ENCODE measurements around the gene EZH1.
A peak's percentile ranks its signal among the peaks of the same experiment; 100 is the strongest.

The EZH1 gene

DNA sequence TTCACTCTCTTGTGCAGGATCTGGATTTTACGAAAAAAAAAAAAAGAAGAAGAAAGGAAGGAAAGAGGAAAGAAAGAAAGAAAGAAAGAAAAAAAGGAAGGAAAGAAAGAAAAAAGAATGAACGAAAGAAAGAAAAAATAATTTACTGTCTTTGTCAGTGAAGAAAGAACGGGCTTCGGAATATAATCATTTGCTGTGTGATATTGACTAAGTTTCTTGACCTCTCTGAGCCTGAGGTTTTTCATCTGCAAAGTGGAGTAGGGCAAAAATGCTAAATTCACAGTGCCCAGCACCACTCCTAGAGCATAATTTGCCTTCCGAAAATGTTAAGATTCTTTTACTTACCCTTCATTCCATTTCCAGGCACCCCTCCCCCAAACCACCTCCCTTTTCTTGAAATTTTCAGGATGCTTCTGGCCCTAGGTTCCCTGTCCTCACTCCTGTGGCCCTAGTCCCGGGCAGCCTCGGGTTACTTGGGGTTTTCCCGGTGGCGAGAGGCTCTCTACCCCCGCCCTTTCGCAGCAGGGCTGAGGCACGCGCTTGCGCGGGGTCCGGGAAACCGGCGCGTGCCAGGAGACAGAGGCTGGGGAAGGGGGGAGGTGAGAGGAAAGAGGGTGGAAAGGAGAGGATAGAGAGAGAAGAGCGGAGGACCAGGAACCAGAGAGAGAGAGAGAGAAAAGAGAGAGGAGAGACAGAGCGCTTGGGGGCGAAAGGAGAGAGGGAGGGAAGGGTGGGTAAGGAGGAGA, 62.7 kb downstream of the EZH1 start, which contains the start of gene CNTNAP1:
TSS of gene CNTNAP1 (plus strand) at position 556 of the 746 bp plus-strand sequence. CDS start 299 bp downstream, outside the sequence.
- no peak for DNase-seq (ENCODE audit: low read depth)
- TF ChIP-seq, protein P1, sequence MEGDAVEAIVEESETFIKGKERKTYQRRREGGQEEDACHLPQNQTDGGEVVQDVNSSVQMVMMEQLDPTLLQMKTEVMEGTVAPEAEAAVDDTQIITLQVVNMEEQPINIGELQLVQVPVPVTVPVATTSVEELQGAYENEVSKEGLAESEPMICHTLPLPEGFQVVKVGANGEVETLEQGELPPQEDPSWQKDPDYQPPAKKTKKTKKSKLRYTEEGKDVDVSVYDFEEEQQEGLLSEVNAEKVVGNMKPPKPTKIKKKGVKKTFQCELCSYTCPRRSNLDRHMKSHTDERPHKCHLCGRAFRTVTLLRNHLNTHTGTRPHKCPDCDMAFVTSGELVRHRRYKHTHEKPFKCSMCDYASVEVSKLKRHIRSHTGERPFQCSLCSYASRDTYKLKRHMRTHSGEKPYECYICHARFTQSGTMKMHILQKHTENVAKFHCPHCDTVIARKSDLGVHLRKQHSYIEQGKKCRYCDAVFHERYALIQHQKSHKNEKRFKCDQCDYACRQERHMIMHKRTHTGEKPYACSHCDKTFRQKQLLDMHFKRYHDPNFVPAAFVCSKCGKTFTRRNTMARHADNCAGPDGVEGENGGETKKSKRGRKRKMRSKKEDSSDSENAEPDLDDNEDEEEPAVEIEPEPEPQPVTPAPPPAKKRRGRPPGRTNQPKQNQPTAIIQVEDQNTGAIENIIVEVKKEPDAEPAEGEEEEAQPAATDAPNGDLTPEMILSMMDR (IDR thresholded peaks at IDR 0.05; ENCODE audit: low read depth, low read length, missing control alignments) = no peak
- peak within 1 kb of the TSS; percentile 73 for H3K4me3 ChIP-seq (ENCODE audit: low read depth, low read length)

DNA sequence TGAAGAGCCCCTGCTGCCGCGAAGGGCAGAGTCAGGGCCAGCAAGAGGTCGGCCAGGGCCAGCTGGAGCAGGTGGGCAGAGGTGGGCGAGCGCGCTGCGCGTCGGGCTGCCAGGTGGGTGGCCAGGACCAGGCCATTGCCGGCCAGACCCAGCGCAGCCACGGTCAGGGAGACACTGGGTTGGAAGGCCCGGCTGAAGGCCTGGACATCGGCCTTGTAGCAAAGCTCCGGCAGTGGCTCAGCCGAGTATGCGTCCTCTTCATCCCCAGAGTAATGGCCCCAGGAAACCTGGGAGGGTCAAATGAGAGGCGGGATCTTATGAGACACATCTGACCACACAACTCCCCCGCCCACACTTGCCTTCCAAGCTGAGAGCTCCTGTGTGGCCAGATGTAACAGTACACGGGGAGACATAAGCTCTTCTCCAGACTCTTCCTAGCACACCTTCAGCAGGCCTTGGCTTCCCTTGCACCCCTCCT, 64.5 kb downstream of the EZH1 start:
- TF ChIP-seq, protein P1 (IDR thresholded peaks at IDR 0.05; ENCODE audit: low read depth, low read length, missing control alignments) = no peak
- DNase-seq (ENCODE audit: low read depth) = no peak
- H3K4me3 ChIP-seq (ENCODE audit: low read depth, low read length) = peak overlapping the region; percentile 79

DNA sequence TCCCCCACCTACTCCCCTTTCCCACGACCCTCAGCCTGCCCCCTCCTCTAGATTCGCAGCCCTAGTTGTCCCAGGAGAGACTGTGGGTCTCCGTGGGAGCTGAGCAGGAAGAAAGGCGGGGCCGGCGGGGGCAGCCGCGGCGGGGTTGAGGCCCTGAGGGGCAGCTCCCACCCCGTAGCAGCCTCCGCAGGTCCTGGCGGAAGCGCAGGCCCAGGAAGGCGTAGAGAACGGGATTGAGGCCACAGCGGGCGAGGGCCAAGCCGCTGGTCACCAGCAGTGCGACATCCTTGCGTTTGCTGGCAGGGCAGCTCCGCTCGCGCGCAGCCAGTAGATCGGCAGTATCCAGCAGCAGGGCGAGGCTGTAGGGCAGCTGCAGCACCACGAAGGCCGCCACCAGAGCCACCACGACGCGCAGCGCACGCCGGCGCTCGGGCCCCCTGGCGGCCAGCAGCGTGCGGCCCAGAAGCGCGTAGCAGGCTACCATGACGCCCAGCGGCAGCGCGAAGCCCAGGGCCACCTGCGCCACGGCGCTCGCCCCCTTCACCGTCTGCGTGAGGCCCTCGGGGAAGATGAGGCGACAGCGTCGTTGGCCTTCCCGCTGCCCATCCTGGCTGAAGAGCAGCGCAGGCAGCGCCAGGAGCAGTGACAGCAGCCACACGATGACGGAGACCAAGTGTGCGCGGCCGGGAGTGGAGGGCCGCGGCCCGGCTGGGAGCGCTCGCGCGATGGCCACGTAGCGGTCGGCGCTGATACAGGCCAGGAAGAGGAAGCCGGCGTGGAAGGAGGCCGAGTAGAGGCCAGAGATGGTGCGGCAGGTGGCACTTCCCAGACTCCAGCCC, 65.1 kb downstream of the EZH1 start:
- H3K4me3 ChIP-seq (ENCODE audit: low read depth, low read length) = peak overlapping the region; percentile 79
- no peak for DNase-seq (ENCODE audit: low read depth)
- TF ChIP-seq, protein P1 (IDR thresholded peaks at IDR 0.05; ENCODE audit: low read depth, low read length, missing control alignments) = peak; percentile 89

DNA sequence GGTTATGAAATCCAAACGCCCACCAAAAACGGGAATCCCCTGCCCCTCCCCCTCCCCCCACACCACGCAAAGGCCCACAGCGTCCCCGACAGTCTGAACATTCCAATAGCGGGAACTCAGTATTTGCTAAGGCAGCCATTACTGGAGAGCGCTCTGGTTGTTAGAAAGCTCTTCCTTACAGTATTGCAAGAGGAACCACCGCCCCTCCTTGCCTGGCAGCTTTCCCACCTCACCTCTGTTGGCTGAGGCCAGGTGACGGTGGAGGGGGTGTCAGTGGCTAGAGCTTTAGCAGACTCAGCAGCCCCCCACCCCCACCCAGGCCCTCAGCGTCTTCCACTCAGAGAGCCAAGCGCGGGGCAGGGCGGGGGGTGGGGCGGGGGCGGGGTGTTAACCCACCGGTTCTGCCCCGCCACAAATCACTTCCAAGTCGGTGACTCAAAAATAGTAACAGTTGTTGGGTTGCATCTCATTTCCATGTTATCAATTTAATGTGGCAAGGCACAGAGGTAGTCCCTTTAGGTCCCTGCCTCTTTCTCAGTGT, 65.8 kb downstream of the EZH1 start:
- no peak for DNase-seq (ENCODE audit: low read depth)

DNA sequence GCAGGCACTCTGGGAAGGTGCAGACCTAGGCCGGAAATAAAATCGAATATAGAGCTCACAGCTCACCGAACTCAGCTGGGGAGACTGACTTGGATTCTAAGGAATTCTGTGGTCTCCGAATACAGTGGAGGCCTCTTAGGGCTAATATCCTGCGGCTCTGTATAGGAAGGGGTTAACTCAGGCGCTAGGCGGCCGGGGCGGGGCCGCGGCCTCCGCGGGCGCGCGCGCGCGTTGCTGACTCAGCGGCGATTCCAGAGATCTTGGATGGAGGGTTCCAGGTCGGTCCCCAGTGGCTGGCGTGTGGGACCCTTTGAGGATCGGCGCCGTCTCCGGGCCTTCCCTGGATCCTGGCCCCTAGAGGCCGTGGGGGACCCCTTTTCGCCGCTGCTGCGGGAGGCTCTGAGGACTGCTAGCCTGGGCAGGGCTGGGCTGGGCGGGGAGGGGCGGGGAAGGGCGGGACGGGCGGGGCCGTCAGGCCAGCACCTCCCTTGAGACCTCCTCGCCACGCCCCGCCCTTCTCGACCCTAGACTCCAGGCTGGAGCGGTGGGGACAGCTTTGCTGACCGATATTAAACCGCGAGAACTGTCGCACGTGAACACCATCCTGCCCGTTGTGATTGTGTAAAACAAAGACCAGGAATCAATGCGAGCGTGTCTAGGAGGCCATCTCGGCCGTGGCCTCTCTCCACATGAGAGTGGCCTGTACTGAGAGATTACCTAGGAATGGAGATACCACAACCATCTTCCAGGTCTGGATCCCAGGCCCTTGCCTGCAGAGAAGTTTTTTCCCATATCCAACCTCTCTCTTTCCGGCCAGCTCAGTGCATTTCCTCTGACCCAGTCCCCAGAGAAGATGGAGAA, 66.7 kb downstream of the EZH1 start:
- peak overlapping the region; percentile 79 for H3K4me3 ChIP-seq (ENCODE audit: low read depth, low read length)
- TF ChIP-seq, protein P1 (IDR thresholded peaks at IDR 0.05; ENCODE audit: low read depth, low read length, missing control alignments) = no peak
- peak; percentile 77 for DNase-seq (ENCODE audit: low read depth)

More for the DNA sequence above, 65.8 kb downstream of the EZH1 start:
- TF ChIP-seq, protein P1 (IDR thresholded peaks at IDR 0.05; ENCODE audit: low read depth, low read length, missing control alignments) = no peak
- peak overlapping the region; percentile 79 for H3K4me3 ChIP-seq (ENCODE audit: low read depth, low read length)
